Astrocyte (in vitro differentiated cells and primary cell): ENCODE data around the gene PPP1R13B. TPM values are rescaled to one million over a fixed set of nuclear protein-coding genes. Genes with fewer than 3 reads are reported as not detected.

Experiments
- DNase-seq: peaks from one replicate; pipeline ENCODE4 v3.0.0-alpha.2; 2010; ENCODE audit warnings: low read depth
- FAIRE-seq: peaks from 2 replicates; lab custom pipeline; 2011; peaks lifted over from hg19 to GRCh38; lab: Jason Lieb, UNC
- H2AFZ ChIP-seq: 2 replicates; pipeline ENCODE4 v1.6.0; 2012; ENCODE audit warnings: low read depth, low read length, inconsistent platforms
- H3K27ac ChIP-seq: 2 replicates; pipeline ENCODE4 v1.5.1; 2011; ENCODE audit warnings: low read depth, low read length, inconsistent platforms
- H3K27me3 ChIP-seq: 2 replicates; pipeline ENCODE4 v1.6.0; 2011; ENCODE audit warnings: low read length, inconsistent platforms; ENCODE audit not compliant: insufficient read depth
- H3K36me3 ChIP-seq: 2 replicates; pipeline ENCODE4 v1.5.1; 2011; ENCODE audit warnings: low read length, inconsistent platforms; ENCODE audit not compliant: insufficient read depth
- H3K4me1 ChIP-seq: 2 replicates; pipeline ENCODE4 v1.5.1; 2011; ENCODE audit warnings: low read length, inconsistent platforms; ENCODE audit not compliant: insufficient read depth
- H3K4me2 ChIP-seq: 2 replicates; pipeline ENCODE4 v1.6.0; 2012; ENCODE audit warnings: low read length, inconsistent platforms
- H3K4me3 ChIP-seq: 2 replicates; pipeline ENCODE4 v1.5.1; 2011; ENCODE audit warnings: low read depth, mild to moderate bottlenecking, low read length, inconsistent platforms; ENCODE audit not compliant: insufficient read depth
- H3K79me2 ChIP-seq: 2 replicates; pipeline ENCODE4 v1.6.0; 2012; ENCODE audit warnings: mild to moderate bottlenecking, low read length, inconsistent platforms; ENCODE audit not compliant: insufficient read depth
- H3K9ac ChIP-seq: 2 replicates; pipeline ENCODE4 v1.6.0; 2012; ENCODE audit warnings: mild to moderate bottlenecking, low read length, inconsistent platforms
- H3K9me3 ChIP-seq: 2 replicates; pipeline ENCODE4 v1.5.1; 2012; ENCODE audit warnings: low read depth, mild to moderate bottlenecking, low read length, inconsistent platforms; ENCODE audit not compliant: insufficient read depth
- H4K20me1 ChIP-seq: 2 replicates; pipeline ENCODE4 v1.6.0; 2012; ENCODE audit warnings: low read length, inconsistent platforms; ENCODE audit not compliant: insufficient read depth
- H3K27ac Mint-ChIP-seq: one replicate; pipeline ENCODE4 v1.8.0; 2021; ENCODE audit warnings: mild to moderate bottlenecking, mixed read lengths; ENCODE audit not compliant: unreplicated experiment
- H3K27me3 Mint-ChIP-seq: one replicate; pipeline ENCODE4 v1.8.0; 2021; ENCODE audit warnings: low read depth, mixed read lengths; ENCODE audit not compliant: unreplicated experiment
- H3K36me3 Mint-ChIP-seq: one replicate; pipeline ENCODE4 v1.8.0; 2021; ENCODE audit warnings: low read depth, mixed read lengths; ENCODE audit not compliant: unreplicated experiment
- H3K4me1 Mint-ChIP-seq: one replicate; pipeline ENCODE4 v1.8.0; 2021; ENCODE audit warnings: low read depth, mixed read lengths; ENCODE audit not compliant: unreplicated experiment
- H3K4me3 Mint-ChIP-seq: one replicate; pipeline ENCODE4 v1.8.0; 2021; ENCODE audit warnings: mild to moderate bottlenecking, moderate library complexity, mixed read lengths; ENCODE audit not compliant: unreplicated experiment
- H3K9me3 Mint-ChIP-seq: one replicate; pipeline ENCODE4 v1.8.0; 2021; ENCODE audit warnings: mild to moderate bottlenecking, mixed read lengths; ENCODE audit not compliant: unreplicated experiment
- CTCF ChIP-seq: IDR thresholded peaks from 2 replicates; pipeline ENCODE4 v1.5.1; 2011; ENCODE audit warnings: low read depth, mild to moderate bottlenecking, inconsistent platforms, low read length, moderate library complexity; ENCODE audit not compliant: insufficient read depth
- EZH2 ChIP-seq: IDR thresholded peaks from 2 replicates; pipeline ENCODE4 v1.6.1; 2012; ENCODE audit warnings: mild to moderate bottlenecking, low read length, inconsistent platforms; ENCODE audit not compliant: insufficient read depth
- total RNA-seq: library from RNA; stranded (reverse); gene quantifications from 2 replicates; pipeline ENCODE4 v1.2.1, GENCODE V29; 2021

PPP1R13B gene
- total RNA-seq, 1 donor from 2014 or later = 7.0 TPM

- no peak overlapping the region for H3K27ac Mint-ChIP-seq
- no peak for FAIRE-seq
- no peak for DNase-seq
These were observed 89.2 kb downstream of the PPP1R13B start for GRCh38 chr14:103758059-103758776.

DNA sequence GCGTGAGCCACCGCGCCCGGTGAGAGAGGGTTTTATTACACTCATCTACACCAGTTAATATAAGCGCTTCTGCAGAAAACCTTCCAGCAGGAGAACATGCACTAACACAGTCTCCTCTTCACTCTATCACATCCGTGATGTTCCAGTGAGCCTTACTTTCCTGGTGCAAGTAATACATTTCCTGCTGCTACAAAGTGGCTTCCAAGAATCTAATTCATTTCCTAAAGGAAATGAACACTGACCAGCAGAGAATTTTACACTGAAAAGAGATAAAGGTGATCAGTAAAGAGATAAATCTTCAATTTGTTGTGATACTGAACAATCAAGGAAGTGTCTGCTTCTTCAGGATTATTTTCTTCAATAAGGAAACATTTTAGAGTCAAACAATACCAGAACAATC lies 92.3 kb downstream of the PPP1R13B start:
- H3K4me2 ChIP-seq = no peak overlapping the region
- no peaks in the 10 kb centered on the region for H4K20me1 ChIP-seq
- no peaks in the 10 kb centered on the region for H3K79me2 ChIP-seq
- no peaks in the 10 kb centered on the region for H3K9me3 ChIP-seq
- no peak overlapping the region for H2AFZ ChIP-seq
- Mint-ChIP-seq H3K4me1 (no peaks in the 10 kb centered on the region), H3K9me3 (no peaks in the 10 kb centered on the region), H3K27ac (no peak overlapping the region), H3K27me3 (no peaks in the 10 kb centered on the region), H3K4me3 (no peak overlapping the region), H3K36me3 (no peaks in the 10 kb centered on the region)
- no peaks in the 10 kb centered on the region for H3K27me3 ChIP-seq
- no peak overlapping the region for H3K27ac ChIP-seq
- no peak for FAIRE-seq
- H3K36me3 ChIP-seq = no peaks in the 10 kb centered on the region
- H3K4me3 ChIP-seq = no peak overlapping the region
- no peak overlapping the region for H3K9ac ChIP-seq
- TF ChIP-seq EZH2 (no peak), CTCF (no peak)
- no peak for DNase-seq
- no peaks in the 10 kb centered on the region for H3K4me1 ChIP-seq

More at GRCh38 chr14:103758059-103758776, 89.2 kb downstream of the PPP1R13B start:
- H3K79me2 ChIP-seq = no peaks in the 10 kb centered on the region
- H4K20me1 ChIP-seq = no peaks in the 10 kb centered on the region
- no peak overlapping the region for H3K4me3 ChIP-seq
- H3K4me1 ChIP-seq = no peaks in the 10 kb centered on the region
- no peak overlapping the region for H2AFZ ChIP-seq
- Mint-ChIP-seq H3K4me1 (peaks cover 8% of the 10 kb centered on the region), H3K4me3 (no peak overlapping the region), H3K9me3 (no peaks in the 10 kb centered on the region), H3K27me3 (no peaks in the 10 kb centered on the region), H3K36me3 (no peaks in the 10 kb centered on the region)
- no peak overlapping the region for H3K9ac ChIP-seq
- no peak for TF ChIP-seq CTCF
- no peak for TF ChIP-seq EZH2
- no peak overlapping the region for H3K4me2 ChIP-seq
- H3K27me3 ChIP-seq = no peaks in the 10 kb centered on the region
- H3K36me3 ChIP-seq = no peaks in the 10 kb centered on the region
- no peak overlapping the region for H3K27ac ChIP-seq
- H3K9me3 ChIP-seq = no peaks in the 10 kb centered on the region

DNA sequence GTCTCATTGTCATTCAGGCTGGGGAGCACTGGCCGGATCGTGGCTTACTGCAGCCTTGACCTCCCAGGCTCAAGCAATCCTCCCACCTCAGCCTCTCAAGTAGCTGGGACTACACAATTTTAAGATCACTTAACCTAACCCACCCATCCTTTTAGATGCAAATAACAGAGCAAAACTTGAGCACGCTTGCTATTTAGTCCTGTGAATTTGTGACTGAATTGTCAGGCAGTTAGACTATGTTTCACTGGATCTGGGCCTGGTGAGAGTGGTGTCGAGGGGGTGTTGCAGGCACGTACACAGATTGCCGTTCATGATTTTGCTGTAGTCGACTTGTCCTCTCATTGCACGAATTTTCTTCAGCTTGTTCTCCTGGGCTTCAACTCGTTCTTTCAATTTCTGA lies 93.6 kb downstream of the PPP1R13B start:
- H3K27me3 Mint-ChIP-seq = no peaks in the 10 kb centered on the region
- Histone ChIP-seq H3K4me1 (no peaks in the 10 kb centered on the region), H3K4me3 (no peak overlapping the region), H3K36me3 (no peaks in the 10 kb centered on the region), H3K27me3 (no peaks in the 10 kb centered on the region), H4K20me1 (no peaks in the 10 kb centered on the region), H3K4me2 (no peak overlapping the region), H3K9ac (no peak overlapping the region), H3K27ac (no peak overlapping the region), H3K79me2 (no peaks in the 10 kb centered on the region), H2AFZ (no peak overlapping the region), H3K9me3 (no peaks in the 10 kb centered on the region)
- no peak for DNase-seq
- H3K4me3 Mint-ChIP-seq = no peak overlapping the region
- H3K9me3 Mint-ChIP-seq = no peaks in the 10 kb centered on the region
- H3K4me1 Mint-ChIP-seq = no peaks in the 10 kb centered on the region
- TF ChIP-seq EZH2 (no peak), CTCF (no peak)
- H3K27ac Mint-ChIP-seq = no peak overlapping the region
- no peaks in the 10 kb centered on the region for H3K36me3 Mint-ChIP-seq
- no peak for FAIRE-seq
